Large intestine (tissue), 3 donors: Measurements from ENCODE around the gene DOCK6. TPM values are rescaled to one million over a fixed set of nuclear protein-coding genes. Genes with fewer than 3 reads are reported as not detected.
A peak's percentile ranks its signal among the peaks of the same experiment; 100 is the strongest.

ENCODE experiments used
- DNase-seq, 2 donors: peaks; one replicate each; pipeline versions ENCODE4 v3.0.0 to v3.0.0-alpha.2; 2013
- H3K27ac ChIP-seq: one replicate; pipeline ENCODE4 v1.5.1; 2013; ENCODE audit warnings: low read length
- H3K27me3 ChIP-seq: 2 replicates; pipeline ENCODE4 v1.6.1; 2013; ENCODE audit warnings: low read length; ENCODE audit not compliant: control insufficient read depth, insufficient read depth
- H3K36me3 ChIP-seq: 2 replicates; pipeline ENCODE4 v1.6.1; 2013; ENCODE audit warnings: low read length; ENCODE audit not compliant: control insufficient read depth, insufficient read depth
- H3K4me1 ChIP-seq: one replicate; pipeline ENCODE4 v1.6.1; 2013; ENCODE audit warnings: low read length; ENCODE audit not compliant: control insufficient read depth, insufficient read depth
- H3K4me3 ChIP-seq: one replicate; pipeline ENCODE4 v1.5.1; 2013; ENCODE audit warnings: low read length
- H3K9me3 ChIP-seq: one replicate; pipeline ENCODE4 v1.6.1; 2013; ENCODE audit warnings: mild to moderate bottlenecking, low read depth, low read length, moderate library complexity; ENCODE audit not compliant: control insufficient read depth
- WGBS: methylation state at CpG from one replicate; pipeline ENCODE4 v1.1.5; 2013; ENCODE audit warnings: low lambda C conversion rate; ENCODE audit not compliant: insufficient coverage; 5-methylcytosine and 5-hydroxymethylcytosine counted together
- polyA plus RNA-seq: library from polyadenylated mRNA; unstranded; fragments of 120-200 nt; gene quantifications from one replicate; pipeline ENCODE4 v1.2.1, GENCODE V29; 2013

The DOCK6 gene
- polyA plus RNA-seq, 1 donor: 48.3 TPM

DNA sequence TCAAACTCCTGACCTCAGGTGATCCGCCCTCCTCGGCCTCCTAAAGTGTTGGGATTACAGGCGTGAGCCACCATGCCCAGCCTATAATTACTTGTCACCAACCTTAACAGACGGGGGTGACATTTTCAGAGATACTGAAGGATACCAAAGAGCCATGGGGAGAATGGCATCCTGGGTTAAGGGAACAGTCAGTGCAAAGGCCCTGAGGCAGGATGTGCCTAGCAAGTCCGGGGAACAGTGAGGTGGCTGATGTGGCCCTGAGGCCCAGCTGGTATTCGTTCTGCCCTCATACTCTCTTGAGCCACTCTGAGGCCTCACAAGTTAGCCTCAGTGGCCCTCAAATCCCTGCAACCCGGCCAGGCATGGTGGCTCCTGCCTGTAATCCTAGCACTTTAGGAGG, 37.9 kb downstream of the DOCK6 start:
- H3K9me3 ChIP-seq: peaks cover 18% of the 10 kb centered on the region
- no peaks in the 10 kb centered on the region for H3K4me1 ChIP-seq
- H3K4me3 ChIP-seq: no peak overlapping the region
- peaks cover 52% of the 10 kb centered on the region for H3K36me3 ChIP-seq
- DNase-seq: no peak
- no peak overlapping the region for H3K27ac ChIP-seq
- H3K27me3 ChIP-seq: no peaks in the 10 kb centered on the region
- no CpG with 5 or more reads among the region's 7 CpGs for WGBS

DNA sequence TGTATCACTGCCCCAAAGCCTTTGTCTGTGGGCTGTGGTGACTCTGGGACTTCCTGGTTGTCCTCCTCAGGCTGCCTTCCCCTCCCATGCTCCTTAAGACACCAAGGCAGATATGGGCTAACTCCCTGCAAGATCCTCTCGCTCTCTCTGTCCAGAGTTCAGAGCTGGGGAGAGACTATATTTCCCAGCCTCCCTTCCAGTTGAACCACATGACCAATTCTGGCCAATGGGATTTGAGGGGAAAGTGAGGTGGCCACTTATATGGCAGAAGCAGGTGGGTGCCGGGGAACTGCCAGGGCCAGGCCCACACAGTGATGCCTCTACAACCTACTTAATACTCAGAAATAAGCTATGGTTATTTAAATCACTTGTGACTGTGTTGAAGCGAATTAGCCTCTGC, 39.1 kb downstream of the DOCK6 start:
- Histone ChIP-seq H3K36me3 (peaks cover 48% of the 10 kb centered on the region), H3K4me1 (no peaks in the 10 kb centered on the region), H3K27me3 (no peaks in the 10 kb centered on the region), H3K9me3 (peaks cover 18% of the 10 kb centered on the region), H3K27ac (no peak overlapping the region), H3K4me3 (no peak overlapping the region)
- DNase-seq: no peak
- WGBS: 100% methylated on average over 1 of the region's 3 CpGs

GRCh38 chr19:11221082-11221598, 41.2 kb downstream of the DOCK6 start:
- WGBS: no CpG with 5 or more reads among the region's 3 CpGs
- no peak overlapping the region for H3K4me3 ChIP-seq
- H3K36me3 ChIP-seq: peaks cover 47% of the 10 kb centered on the region

GRCh38 chr19:11214387-11214786, 47.9 kb downstream of the DOCK6 start:
- no peak overlapping the region for H3K4me3 ChIP-seq
- no peaks in the 10 kb centered on the region for H3K4me1 ChIP-seq
- H3K27me3 ChIP-seq: no peaks in the 10 kb centered on the region
- peaks cover 6% of the 10 kb centered on the region for H3K9me3 ChIP-seq
- no CpG with 5 or more reads among the region's 6 CpGs for WGBS
- peaks cover 59% of the 10 kb centered on the region for H3K36me3 ChIP-seq
- DNase-seq: no peak
- no peak overlapping the region for H3K27ac ChIP-seq

More at GRCh38 chr19:11221082-11221598, 41.2 kb downstream of the DOCK6 start:
- H3K27me3 ChIP-seq: no peaks in the 10 kb centered on the region
- no peak overlapping the region for H3K27ac ChIP-seq
- DNase-seq: no peak
- H3K4me1 ChIP-seq: no peaks in the 10 kb centered on the region
- peaks cover 24% of the 10 kb centered on the region for H3K9me3 ChIP-seq

GRCh38 chr19:11210656-11210928, 51.7 kb downstream of the DOCK6 start:
- no peak overlapping the region for H3K27ac ChIP-seq
- peaks cover 68% of the 10 kb centered on the region for H3K36me3 ChIP-seq
- 100% methylated on average over 1 of the region's 1 CpG for WGBS
- H3K4me1 ChIP-seq: no peaks in the 10 kb centered on the region
- H3K9me3 ChIP-seq: no peaks in the 10 kb centered on the region
- no peak overlapping the region for H3K4me3 ChIP-seq
- H3K27me3 ChIP-seq: no peaks in the 10 kb centered on the region
- DNase-seq: no peak

- WGBS: 71% methylated on average over 2 of the region's 2 CpGs
- no peak overlapping the region for H3K4me3 ChIP-seq
- H3K9me3 ChIP-seq: no peaks in the 10 kb centered on the region
- no peaks in the 10 kb centered on the region for H3K4me1 ChIP-seq
- H3K27me3 ChIP-seq: no peaks in the 10 kb centered on the region
- peaks cover 62% of the 10 kb centered on the region for H3K36me3 ChIP-seq
- DNase-seq: no peak
- H3K27ac ChIP-seq: no peak overlapping the region
Observed at GRCh38 chr19:11209839-11210655, 52.3 kb downstream of the DOCK6 start.

GRCh38 chr19:11208561-11209471, 53.5 kb downstream of the DOCK6 start:
- Histone ChIP-seq H3K4me3 (no peak overlapping the region), H3K4me1 (no peaks in the 10 kb centered on the region), H3K27me3 (no peaks in the 10 kb centered on the region), H3K9me3 (no peaks in the 10 kb centered on the region), H3K36me3 (peaks cover 56% of the 10 kb centered on the region), H3K27ac (no peak overlapping the region)
- no peak for DNase-seq
- 93% methylated on average over 3 of the region's 38 CpGs for WGBS

DNA sequence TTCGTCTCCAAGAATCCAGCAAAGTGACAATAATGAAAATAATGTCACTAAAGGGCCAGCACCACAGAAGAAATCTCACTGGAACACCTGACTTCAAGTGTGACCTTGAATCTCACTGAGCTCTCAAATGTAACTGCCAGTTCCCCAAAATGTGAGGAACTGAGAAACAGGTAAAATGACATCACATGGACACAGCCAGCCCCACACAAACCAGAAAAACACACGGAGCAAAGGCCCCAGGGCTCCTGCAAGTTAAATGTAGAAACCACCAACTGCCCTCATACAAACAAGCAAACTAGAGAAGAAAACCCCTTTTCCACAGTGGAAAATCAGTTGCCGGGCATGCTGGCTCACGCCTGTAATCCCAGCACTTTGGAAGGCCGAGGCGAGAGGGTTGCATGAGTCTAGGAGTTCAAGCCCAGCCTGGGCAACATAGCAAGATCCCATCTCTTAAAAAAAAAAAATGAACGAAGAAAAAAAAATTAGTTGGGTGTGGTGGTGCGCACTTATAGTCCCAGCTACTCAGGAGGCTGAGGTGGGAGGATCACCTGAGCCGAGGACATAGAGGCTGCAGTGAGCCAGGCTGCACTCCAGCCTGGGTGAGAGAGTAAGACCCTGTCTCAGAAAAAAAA, 56.3 kb downstream of the DOCK6 start:
- 91% methylated on average over 6 of the region's 9 CpGs for WGBS
- no peak for DNase-seq
- H3K4me1 ChIP-seq: peaks cover 5% of the 10 kb centered on the region
- H3K27me3 ChIP-seq: no peaks in the 10 kb centered on the region
- H3K36me3 ChIP-seq: peaks cover 42% of the 10 kb centered on the region
- no peak overlapping the region for H3K4me3 ChIP-seq
- no peaks in the 10 kb centered on the region for H3K9me3 ChIP-seq
- no peak overlapping the region for H3K27ac ChIP-seq

GRCh38 chr19:11204943-11205349, 57.4 kb downstream of the DOCK6 start:
- Histone ChIP-seq H3K4me1 (peaks cover 5% of the 10 kb centered on the region), H3K9me3 (no peaks in the 10 kb centered on the region), H3K27me3 (no peaks in the 10 kb centered on the region), H3K4me3 (no peak overlapping the region), H3K36me3 (peaks cover 42% of the 10 kb centered on the region), H3K27ac (no peak overlapping the region)
- 88% methylated on average over 3 of the region's 5 CpGs for WGBS
- DNase-seq: no peak

- DNase-seq: no peak
- Histone ChIP-seq H3K36me3 (peaks cover 43% of the 10 kb centered on the region), H3K4me1 (peaks cover 5% of the 10 kb centered on the region), H3K27me3 (no peaks in the 10 kb centered on the region), H3K27ac (peak overlapping the region; percentile 38), H3K9me3 (no peaks in the 10 kb centered on the region), H3K4me3 (no peak overlapping the region)
- WGBS: no CpG with 5 or more reads among the region's 9 CpGs
Observed at GRCh38 chr19:11204076-11204602, 58.2 kb downstream of the DOCK6 start.
